GM13977 (cell line): Measurements from ENCODE around the gene ACBD6.
"Not testable (repeated sequence)": the region's sequence is repeated elsewhere in the genome, so short reads cannot be mapped to it uniquely, and the experiment has no call there.

ENCODE experiments used
- DNase-seq: peaks from one replicate; pipeline ENCODE4 v3.0.0; 2012; ENCODE audit warnings: low spot score
- in situ Hi-C: fragments of 300-500 bp; cut with MboI; formaldehyde crosslinking; loops from one replicate; pipeline ENCODE4 v1.12.0; 2022; ENCODE audit warnings: low sequenced_read_pairs, low pct_unique_long_range_greater_than_20kb, mixed read lengths, inconsistent platforms; ENCODE audit not compliant: unreplicated experiment
- TF ChIP-seq, protein P1 (sequence below): IDR thresholded peaks from 2 replicates; pipeline ENCODE4 v1.5.1; 2012; ENCODE audit warnings: mild to moderate bottlenecking, control low read depth; ENCODE audit not compliant: insufficient read depth; ENCODE audit errors: extremely low read depth, missing control alignments

ACBD6 gene

DNA sequence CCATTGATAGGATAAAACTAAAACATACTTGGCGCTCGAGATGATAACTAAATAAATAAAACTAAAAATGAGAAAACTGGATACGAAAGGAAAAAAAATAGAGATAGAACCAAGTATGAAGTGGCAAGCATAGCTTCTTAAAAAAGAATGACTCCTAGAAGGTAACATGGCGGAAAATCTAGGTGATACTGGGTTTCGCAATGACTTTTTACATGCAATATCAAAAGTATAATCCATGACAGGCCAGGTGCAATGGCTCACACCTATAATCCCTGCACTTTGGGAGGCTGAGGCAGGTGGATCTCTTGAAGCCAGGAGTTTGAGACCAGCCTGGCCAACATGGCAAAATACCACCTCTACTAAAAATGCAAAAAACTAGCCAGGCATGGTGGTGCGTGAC lies 70.7 kb downstream of the ACBD6 start:
- no peak for DNase-seq
- in situ Hi-C loops, result no loop called here
- TF ChIP-seq, protein P1, sequence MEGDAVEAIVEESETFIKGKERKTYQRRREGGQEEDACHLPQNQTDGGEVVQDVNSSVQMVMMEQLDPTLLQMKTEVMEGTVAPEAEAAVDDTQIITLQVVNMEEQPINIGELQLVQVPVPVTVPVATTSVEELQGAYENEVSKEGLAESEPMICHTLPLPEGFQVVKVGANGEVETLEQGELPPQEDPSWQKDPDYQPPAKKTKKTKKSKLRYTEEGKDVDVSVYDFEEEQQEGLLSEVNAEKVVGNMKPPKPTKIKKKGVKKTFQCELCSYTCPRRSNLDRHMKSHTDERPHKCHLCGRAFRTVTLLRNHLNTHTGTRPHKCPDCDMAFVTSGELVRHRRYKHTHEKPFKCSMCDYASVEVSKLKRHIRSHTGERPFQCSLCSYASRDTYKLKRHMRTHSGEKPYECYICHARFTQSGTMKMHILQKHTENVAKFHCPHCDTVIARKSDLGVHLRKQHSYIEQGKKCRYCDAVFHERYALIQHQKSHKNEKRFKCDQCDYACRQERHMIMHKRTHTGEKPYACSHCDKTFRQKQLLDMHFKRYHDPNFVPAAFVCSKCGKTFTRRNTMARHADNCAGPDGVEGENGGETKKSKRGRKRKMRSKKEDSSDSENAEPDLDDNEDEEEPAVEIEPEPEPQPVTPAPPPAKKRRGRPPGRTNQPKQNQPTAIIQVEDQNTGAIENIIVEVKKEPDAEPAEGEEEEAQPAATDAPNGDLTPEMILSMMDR, result no peak

DNA sequence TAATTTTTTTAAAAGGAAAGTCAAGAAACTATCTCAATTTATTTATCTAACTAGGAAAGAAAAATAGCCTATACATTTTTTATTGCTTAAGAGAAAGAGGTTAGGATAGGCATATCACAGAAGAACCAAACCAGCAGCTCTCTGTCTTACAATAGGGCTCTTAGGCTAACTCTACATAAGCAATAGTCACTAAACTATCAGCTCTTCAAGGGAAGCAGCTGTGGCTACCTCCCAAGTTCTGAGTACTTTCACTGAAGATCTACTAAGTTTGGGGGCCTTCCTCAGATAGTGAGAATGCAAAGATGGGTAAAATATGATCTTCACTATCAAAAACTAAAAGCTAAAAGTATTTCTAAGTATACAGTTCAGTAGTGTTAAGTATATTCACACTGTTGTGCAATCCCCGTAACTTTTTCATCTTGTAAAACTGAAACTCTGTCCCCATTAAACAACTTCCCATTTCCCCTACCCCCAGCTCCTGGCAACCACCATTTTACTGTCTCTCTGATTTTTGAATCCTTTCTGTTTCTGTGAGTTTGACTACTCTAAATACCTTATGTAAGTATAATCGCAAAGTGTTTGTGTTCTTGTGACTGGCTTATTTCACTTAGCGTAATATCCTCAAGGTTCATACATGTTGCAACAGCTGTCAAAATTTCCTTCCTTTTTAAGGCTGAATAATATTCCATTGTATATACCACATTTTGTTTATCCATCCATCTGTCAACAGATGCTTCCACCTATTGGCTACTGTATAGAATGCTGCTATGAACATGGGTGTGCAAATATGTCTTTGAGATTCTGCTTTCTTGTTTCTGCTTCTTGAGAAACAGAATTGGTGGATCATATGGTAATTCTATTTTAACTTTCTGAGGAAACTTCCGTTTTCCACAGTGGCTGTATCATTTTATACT lies 73.3 kb downstream of the ACBD6 start:
- in situ Hi-C loops, result no loop called here
- TF ChIP-seq, protein P1, result no peak
- peak; percentile 6 for DNase-seq

DNA sequence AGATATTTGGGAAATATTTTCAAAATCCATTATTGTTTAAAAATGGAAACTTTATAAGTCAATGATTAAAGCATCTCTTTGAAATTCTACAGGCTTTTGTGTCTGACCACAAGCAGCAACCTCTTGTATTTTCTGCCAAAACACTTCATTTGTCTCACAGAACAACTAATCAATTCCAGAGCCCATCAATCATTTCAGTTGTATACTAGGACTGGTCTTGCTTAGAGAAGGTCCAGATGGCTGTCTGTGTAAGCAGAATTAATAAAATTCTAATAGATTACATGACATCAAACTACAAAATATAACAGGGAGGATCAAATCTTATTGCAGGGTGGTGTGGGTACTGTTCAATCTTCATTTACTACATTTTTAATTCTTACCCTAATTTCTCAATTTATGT lies 76.4 kb downstream of the ACBD6 start:
- in situ Hi-C loops, result no loop called here
- TF ChIP-seq, protein P1, result no peak
- DNase-seq, result no peak

DNA sequence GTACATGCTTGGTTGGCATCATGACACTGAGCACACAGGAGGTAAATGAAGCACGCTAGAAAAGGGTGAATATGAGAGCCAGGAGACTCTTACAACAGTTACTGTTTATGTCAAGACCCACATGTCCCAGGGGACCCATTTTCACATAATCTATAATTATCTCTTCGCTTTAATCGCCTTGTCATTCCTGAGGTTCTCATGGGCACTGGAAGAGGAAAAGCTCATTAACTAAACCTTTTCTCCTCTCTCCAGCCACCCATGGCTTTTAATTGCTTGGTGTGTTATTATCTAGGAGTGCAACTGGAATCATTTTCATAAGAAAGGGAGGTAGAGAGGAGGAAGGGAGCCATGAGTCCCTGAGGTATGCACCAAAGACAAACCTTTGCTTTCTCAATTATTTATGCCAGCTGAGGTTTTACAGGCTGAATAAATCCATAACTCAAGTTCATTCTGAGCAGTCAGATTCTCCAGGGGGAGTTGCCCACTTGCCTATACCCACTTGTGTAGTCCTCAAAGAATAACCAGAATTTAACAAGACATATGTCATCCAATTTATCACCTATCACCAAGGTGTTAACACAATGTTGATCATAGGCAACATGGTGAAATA lies 77.4 kb downstream of the ACBD6 start:
- DNase-seq, result no peak
- in situ Hi-C loops, result no loop called here
- TF ChIP-seq, protein P1, result no peak

DNA sequence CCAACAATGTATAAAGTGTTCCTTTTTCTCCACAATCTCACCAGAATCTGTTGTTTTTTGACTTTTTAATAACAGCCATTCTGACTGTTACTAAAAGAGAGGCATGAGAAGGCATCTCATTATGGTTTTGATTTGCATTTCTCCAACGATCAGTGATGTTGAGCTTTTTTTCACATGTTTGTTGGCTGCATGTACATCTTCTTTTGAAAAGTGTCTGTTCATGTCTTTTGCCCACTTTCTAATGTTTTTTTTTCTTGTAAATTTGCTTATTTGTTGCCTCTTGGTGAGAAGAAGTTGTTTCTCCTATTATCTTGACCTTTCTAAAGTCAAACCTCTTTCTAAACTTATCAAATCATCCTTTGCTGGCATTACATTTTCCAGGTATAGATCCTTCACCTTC lies 80.8 kb downstream of the ACBD6 start:
- in situ Hi-C loops, result no loop called here
- TF ChIP-seq, protein P1, result no peak
- no peak for DNase-seq

DNA sequence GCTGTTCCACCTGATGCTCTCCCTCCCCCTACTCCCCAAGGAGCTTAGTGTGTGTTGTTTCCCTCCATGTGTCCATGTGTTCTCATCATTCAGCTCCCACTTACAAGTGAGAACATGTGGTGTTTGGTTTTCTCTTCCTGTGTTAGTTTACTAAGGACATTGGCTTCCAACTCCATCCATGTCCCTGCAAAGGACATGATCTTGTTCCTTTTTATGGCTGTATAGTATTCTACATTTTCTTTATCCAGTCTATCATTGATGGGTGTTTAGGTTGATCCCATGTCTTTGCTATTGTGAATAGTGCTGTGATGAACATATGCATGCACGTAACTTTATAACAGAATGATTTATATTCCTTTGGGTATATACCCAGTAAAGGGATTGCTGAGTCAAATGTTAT lies 81.2 kb downstream of the ACBD6 start:
- in situ Hi-C loops, DNase-seq: not testable (repeated sequence)

DNA sequence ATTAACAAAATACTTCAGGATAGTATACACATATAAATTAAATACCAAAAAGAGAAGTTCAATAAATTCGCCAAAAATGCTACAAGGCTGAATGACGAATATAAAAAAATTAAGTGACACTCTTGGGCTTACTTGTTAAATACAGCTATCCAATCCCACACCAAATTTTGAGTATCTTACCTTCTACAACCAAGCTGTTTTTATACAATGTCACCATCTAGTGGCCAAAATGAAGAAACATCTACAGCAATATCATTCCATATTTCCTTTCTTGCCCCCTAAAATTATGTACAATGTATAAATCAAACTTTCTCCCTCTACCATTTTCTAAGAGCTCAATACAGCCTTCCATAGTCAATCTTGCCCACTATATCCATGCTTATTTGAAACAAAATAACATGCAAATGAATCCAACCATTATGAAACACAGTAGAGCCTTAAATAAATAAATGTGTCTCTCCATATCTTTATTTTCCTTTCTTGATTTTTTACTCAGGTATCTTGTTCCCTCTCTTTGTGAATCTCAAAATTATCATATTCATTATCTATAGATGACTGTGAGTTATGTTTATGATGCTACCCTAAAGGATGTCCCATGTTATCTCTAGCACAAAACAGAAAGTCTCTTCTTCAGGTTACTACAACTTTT lies 86.3 kb downstream of the ACBD6 start:
- in situ Hi-C loops, result no loop called here
- peak; percentile 30 for DNase-seq
- TF ChIP-seq, protein P1, result peak; percentile 47
